Colonic mucosa (tissue), 4 donors: ENCODE data around the gene ANKRD18B. TPM values are rescaled to one million over a fixed set of nuclear protein-coding genes. Genes with fewer than 3 reads are reported as not detected.
"Not testable (repeated sequence)": the region's sequence is repeated elsewhere in the genome, so short reads cannot be mapped to it uniquely, and the experiment has no call there.

Experiments used
- DNase-seq: peaks from one replicate; pipeline ENCODE4 v3.0.0-alpha.2; 2020
- H3K27ac ChIP-seq: fragments of 200-600 bp; one replicate; pipeline ENCODE4 v1.8.0; 2021
- H3K27me3 ChIP-seq: fragments of 200-600 bp; one replicate; pipeline ENCODE4 v1.8.0; 2021
- H3K36me3 ChIP-seq: fragments of 200-600 bp; one replicate; pipeline ENCODE4 v1.8.0; 2021
- H3K4me1 ChIP-seq: fragments of 200-600 bp; one replicate; pipeline ENCODE4 v1.8.0; 2021; ENCODE audit warnings: mild to moderate bottlenecking
- H3K4me3 ChIP-seq: fragments of 200-600 bp; one replicate; pipeline ENCODE4 v1.8.0; 2021
- H3K9ac ChIP-seq, 2 donors: one replicate each; pipeline ENCODE4 v1.7.0; 2013; ENCODE audit warnings: control low read depth in 2 of 2, low read depth in 2 of 2, low read length in 2 of 2
- H3K9me3 ChIP-seq: fragments of 200-600 bp; one replicate; pipeline ENCODE4 v1.8.0; 2021
- intact Hi-C: fragments of 100-400 bp; cut with DNase I; formaldehyde crosslinking; loops from one replicate; pipeline ENCODE4 v1.14.1; 2022
- total RNA-seq, 2 donors: library from RNA; stranded (reverse); fragmentation: NEBNext Ultra II Directional in 1 of 2; extraction: Animal tissue kit (Norgen Biotek cat#: 25700) in 1 of 2; gene quantifications; one replicate each; pipeline ENCODE4 v1.2.1, GENCODE V29; 2021
- TF ChIP-seq, protein P1 (sequence below): fragments of 200-600 bp; IDR thresholded peaks from one replicate; pipeline ENCODE4 v1.8.0; 2022; ENCODE audit warnings: antibody characterized with exemption, mild to moderate bottlenecking
- donor health status: healthy.
- donor health status: DM: no; HTN: no; CAD: no.
- donor health status: DM: no; HTN: no; CAD: no.

ANKRD18B gene
- total RNA-seq, 2 donors from 2014 or later: 0.57 TPM; not detected in 1

DNA sequence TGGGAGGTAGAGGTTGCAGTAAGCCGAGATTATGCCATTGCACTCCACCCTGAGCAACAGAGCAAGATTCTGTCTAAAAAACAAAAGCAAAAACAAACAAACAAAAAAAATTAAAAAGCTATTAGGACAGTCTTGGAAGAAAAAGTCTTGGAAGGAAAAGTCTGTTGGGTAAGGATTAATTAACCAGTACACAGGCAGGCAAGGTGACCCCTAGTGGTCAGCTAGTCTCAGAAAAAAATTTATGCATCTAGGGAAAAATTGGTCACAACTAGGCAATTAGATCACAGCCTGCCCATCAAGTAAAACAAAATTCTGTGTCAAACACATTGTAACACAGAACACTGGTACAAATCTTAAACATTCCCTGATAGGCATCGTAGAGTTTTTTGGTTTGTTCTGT lies 6.7 kb upstream of the ANKRD18B start:
- no peak for DNase-seq
- no peaks in the 10 kb centered on the region for H3K36me3 ChIP-seq
- H3K9ac ChIP-seq: no peak overlapping the region
- no peaks in the 10 kb centered on the region for H3K4me1 ChIP-seq
- H3K27ac ChIP-seq: no peak overlapping the region
- no peaks in the 10 kb centered on the region for H3K9me3 ChIP-seq
- H3K27me3 ChIP-seq: no peaks in the 10 kb centered on the region
- TF ChIP-seq, protein P1, sequence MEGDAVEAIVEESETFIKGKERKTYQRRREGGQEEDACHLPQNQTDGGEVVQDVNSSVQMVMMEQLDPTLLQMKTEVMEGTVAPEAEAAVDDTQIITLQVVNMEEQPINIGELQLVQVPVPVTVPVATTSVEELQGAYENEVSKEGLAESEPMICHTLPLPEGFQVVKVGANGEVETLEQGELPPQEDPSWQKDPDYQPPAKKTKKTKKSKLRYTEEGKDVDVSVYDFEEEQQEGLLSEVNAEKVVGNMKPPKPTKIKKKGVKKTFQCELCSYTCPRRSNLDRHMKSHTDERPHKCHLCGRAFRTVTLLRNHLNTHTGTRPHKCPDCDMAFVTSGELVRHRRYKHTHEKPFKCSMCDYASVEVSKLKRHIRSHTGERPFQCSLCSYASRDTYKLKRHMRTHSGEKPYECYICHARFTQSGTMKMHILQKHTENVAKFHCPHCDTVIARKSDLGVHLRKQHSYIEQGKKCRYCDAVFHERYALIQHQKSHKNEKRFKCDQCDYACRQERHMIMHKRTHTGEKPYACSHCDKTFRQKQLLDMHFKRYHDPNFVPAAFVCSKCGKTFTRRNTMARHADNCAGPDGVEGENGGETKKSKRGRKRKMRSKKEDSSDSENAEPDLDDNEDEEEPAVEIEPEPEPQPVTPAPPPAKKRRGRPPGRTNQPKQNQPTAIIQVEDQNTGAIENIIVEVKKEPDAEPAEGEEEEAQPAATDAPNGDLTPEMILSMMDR: peak; percentile 51
- intact Hi-C loops: no loop called here
- no peak overlapping the region for H3K4me3 ChIP-seq

GRCh38 chr9:33517934-33518577 lies 6.0 kb upstream of the ANKRD18B start:
- H3K9ac ChIP-seq, H3K27me3 ChIP-seq, H3K9me3 ChIP-seq, H3K36me3 ChIP-seq, H3K4me3 ChIP-seq, H3K27ac ChIP-seq, H3K4me1 ChIP-seq, DNase-seq, intact Hi-C loops: not testable (repeated sequence)

DNA sequence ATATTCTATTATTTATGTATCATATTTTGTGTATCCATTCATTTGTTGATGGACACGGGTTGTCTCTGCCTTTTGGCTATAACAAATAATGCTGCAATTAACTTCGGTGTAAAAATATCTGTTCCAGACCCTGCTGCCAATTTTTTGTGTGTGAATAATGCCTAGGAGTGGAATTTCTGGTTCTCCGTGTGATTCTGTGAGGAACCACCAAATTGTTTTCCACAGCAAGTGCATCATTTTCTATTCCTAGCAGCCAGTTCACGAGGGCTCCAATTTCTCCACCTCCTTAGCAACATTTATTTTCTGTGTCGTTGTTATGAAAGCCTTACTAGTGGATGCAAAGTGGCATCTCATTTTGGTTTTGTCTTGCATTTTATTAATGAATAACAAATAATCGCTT lies 2.2 kb upstream of the ANKRD18B start:
- H3K27ac ChIP-seq, DNase-seq, H3K36me3 ChIP-seq, H3K9ac ChIP-seq, H3K4me3 ChIP-seq, H3K9me3 ChIP-seq, intact Hi-C loops, H3K4me1 ChIP-seq: not testable (repeated sequence)
- H3K27me3 ChIP-seq: peaks cover 15% of the 10 kb centered on the region

- Histone ChIP-seq H3K9me3 (no peaks in the 10 kb centered on the region), H3K27ac (no peak overlapping the region), H3K4me3 (peak overlapping the region; percentile 31), H3K27me3 (peaks cover 15% of the 10 kb centered on the region), H3K36me3 (no peaks in the 10 kb centered on the region), H3K9ac (no peak overlapping the region), H3K4me1 (no peaks in the 10 kb centered on the region)
- DNase-seq: no peak
- TF ChIP-seq, protein P1: no peak
- intact Hi-C loops: no loop called here
Measured at GRCh38 chr9:33524306-33524947, 376 bp downstream of the ANKRD18B start.

GRCh38 chr9:33528069-33528468 lies 4.0 kb downstream of the ANKRD18B start:
- intact Hi-C loops, H3K36me3 ChIP-seq, H3K9ac ChIP-seq, H3K9me3 ChIP-seq, DNase-seq, H3K4me1 ChIP-seq, H3K4me3 ChIP-seq, H3K27ac ChIP-seq: not testable (repeated sequence)
- peaks cover 15% of the 10 kb centered on the region for H3K27me3 ChIP-seq

DNA sequence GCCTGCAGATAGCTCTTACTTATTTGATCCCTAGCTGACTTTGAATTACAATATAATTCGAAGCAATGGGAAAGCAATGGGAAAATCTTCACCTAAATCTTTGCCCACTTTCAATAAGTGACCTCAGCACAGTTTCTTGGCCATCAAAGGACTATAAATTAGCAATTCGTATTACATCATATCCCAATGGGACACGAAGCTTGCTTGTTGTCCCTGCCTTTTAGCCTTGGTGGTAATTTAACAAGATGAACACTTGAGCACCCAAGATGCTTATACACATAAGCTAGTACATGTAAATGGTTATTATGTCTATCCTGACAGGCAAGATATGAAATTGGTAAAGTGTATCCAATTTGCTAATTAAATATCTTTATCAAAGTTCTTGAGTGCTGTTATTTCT lies 9.9 kb downstream of the ANKRD18B start:
- H3K36me3 ChIP-seq, H3K9ac ChIP-seq, H3K4me1 ChIP-seq, intact Hi-C loops, H3K27me3 ChIP-seq, DNase-seq, H3K27ac ChIP-seq, H3K4me3 ChIP-seq, H3K9me3 ChIP-seq: not testable (repeated sequence)

DNA sequence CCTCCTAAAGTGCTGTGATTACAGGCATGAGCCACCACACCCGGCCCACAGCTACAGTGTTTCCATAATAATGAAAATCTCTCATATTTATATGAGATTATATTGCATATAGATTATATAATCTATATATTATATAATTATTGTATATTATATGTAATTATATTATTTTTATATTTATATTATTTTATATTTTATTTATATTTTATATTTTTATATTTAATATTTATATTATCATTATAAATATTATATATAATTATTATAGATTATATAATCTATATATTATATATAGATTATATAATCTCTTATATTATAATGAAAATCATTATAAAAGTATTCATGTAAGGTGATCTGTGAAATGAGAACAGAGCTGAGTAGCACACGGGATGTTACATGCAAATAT lies 11.5 kb downstream of the ANKRD18B start:
- intact Hi-C loops: no loop called here
- no peak overlapping the region for H3K4me3 ChIP-seq
- H3K9me3 ChIP-seq: no peaks in the 10 kb centered on the region
- H3K27me3 ChIP-seq: no peaks in the 10 kb centered on the region
- H3K4me1 ChIP-seq: no peaks in the 10 kb centered on the region
- DNase-seq: no peak
- no peaks in the 10 kb centered on the region for H3K36me3 ChIP-seq
- H3K9ac ChIP-seq: no peak overlapping the region
- no peak overlapping the region for H3K27ac ChIP-seq
- TF ChIP-seq, protein P1: no peak

DNA sequence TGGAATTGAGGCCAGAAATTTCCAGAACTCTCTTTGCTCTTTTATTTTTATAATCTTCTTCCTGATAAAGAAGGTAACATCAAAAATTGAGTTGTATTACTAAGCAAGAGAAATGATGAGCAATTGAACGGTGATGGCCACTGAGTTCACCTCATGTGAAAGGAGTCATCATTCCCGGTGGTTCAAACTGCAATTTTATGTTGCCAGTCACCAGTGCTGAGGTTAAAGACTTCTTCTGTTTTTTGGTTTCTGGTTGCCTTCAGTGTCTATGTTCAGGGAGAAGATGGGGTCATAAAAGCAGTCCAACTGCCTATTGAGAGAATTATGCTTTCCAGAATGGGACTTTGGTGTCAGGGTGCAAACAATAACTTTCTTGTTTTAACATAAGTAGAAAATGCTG lies 19.4 kb downstream of the ANKRD18B start:
- DNase-seq, H3K36me3 ChIP-seq, intact Hi-C loops, H3K27ac ChIP-seq, H3K27me3 ChIP-seq, H3K9ac ChIP-seq, H3K4me1 ChIP-seq, H3K9me3 ChIP-seq, H3K4me3 ChIP-seq: not testable (repeated sequence)

GRCh38 chr9:33545715-33546114 lies 21.7 kb downstream of the ANKRD18B start:
- intact Hi-C loops, H3K4me1 ChIP-seq, H3K9me3 ChIP-seq, H3K27me3 ChIP-seq, H3K27ac ChIP-seq, DNase-seq, H3K9ac ChIP-seq, H3K4me3 ChIP-seq, H3K36me3 ChIP-seq: not testable (repeated sequence)

DNA sequence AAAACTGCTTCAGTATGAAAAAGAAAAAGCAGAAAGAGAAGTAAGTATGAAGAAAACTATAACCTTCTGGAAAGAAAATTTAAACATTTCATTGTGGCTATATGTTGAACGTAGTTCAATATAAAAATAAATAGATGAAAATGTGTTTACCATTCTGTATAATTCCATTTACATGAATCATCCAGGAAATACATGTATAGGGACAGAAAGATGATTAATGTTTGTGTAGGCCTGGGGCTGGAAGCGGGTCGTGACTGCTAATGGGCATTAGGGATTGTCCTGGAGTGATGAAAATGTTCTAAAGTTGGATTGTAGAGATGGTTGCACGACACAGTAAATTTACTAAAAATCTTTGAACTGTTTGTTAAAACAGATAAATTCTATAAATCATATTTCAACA lies 24.8 kb downstream of the ANKRD18B start:
- H3K27me3 ChIP-seq, H3K27ac ChIP-seq, H3K4me1 ChIP-seq, H3K9me3 ChIP-seq, H3K36me3 ChIP-seq, H3K4me3 ChIP-seq, H3K9ac ChIP-seq, intact Hi-C loops, DNase-seq: not testable (repeated sequence)

DNA sequence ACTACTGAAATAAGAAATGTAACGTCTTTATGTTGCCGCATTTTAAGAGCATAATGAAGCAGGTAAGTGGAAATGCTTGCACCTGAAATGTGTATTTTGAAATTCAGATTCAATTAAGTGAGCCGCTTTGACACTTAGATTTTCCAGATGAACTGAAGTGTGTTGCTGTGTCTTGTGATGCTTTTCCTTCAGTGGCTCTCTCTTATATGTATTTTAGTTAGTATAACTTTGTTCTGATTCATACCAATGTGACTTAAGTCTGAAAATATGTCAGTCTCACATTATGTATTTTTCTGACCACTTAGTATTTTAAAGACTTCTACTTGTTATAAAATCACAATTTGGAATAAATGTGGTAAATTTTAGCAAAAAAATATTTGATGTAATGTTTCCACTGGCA lies 25.4 kb downstream of the ANKRD18B start:
- H3K27me3 ChIP-seq, H3K9ac ChIP-seq, H3K27ac ChIP-seq, H3K9me3 ChIP-seq, DNase-seq, intact Hi-C loops, H3K4me3 ChIP-seq, H3K36me3 ChIP-seq, H3K4me1 ChIP-seq: not testable (repeated sequence)
